Measurements from ENCODE around the gene SLC27A5.

DNA sequence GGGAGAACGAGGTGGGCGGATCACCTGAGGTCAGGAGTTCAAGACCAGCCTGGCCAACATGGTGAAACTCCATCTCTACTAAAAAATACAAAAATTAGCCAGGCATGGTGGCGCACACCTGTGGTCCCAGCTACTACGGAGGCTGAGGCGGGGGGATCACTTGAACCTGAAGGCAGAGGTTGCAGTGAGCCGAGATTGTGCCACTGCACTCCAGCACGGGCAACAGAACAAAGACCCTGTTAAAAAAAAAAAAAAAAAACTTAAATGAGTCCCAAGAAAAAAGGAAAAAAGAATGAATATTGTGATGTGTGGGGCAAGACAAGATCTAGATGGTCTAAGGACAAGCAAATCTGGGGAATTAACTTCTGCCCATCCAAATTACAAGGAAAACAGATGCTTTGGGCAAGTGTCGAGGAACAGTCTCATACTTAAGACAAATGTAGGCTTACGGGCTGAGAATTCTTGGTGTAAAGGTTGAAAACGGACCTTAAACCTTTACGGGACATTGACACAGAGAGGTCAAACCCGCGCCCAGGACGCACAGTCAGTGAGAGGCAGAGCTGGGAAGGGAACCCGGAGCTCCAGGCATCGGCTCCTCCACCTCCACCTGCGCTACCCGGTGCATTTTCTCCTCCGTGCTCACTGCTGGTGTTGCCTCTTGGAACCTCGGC, 45.6 kb downstream of the SLC27A5 start:
- TF ChIP-seq, protein P1, sequence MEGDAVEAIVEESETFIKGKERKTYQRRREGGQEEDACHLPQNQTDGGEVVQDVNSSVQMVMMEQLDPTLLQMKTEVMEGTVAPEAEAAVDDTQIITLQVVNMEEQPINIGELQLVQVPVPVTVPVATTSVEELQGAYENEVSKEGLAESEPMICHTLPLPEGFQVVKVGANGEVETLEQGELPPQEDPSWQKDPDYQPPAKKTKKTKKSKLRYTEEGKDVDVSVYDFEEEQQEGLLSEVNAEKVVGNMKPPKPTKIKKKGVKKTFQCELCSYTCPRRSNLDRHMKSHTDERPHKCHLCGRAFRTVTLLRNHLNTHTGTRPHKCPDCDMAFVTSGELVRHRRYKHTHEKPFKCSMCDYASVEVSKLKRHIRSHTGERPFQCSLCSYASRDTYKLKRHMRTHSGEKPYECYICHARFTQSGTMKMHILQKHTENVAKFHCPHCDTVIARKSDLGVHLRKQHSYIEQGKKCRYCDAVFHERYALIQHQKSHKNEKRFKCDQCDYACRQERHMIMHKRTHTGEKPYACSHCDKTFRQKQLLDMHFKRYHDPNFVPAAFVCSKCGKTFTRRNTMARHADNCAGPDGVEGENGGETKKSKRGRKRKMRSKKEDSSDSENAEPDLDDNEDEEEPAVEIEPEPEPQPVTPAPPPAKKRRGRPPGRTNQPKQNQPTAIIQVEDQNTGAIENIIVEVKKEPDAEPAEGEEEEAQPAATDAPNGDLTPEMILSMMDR (IDR thresholded peaks at IDR 0.05) = no peak
- TF ChIP-seq POLR2A (IDR thresholded peaks at IDR 0.05) = no peak

Data from testis (tissue), 2 donors.